ENCODE measurements around the gene MKRN2OS. TPM values are rescaled to one million over a fixed set of nuclear protein-coding genes. Genes with fewer than 3 reads are reported as not detected.
A peak's percentile ranks its signal among the peaks of the same experiment; 100 is the strongest.

MKRN2OS gene
- total RNA-seq, 1 donor from 2014 or later, result 2.0 TPM

- DNase-seq (ENCODE audit: low spot score, unreplicated experiment), result no peak
- peaks cover 2% of the 10 kb centered on the region for H3K36me3 Mint-ChIP-seq (ENCODE audit: insufficient read depth)
- peaks cover 35% of the 10 kb centered on the region for H3K4me1 Mint-ChIP-seq (ENCODE audit: low read depth)
- no peak overlapping the region for H3K27ac Mint-ChIP-seq
- H3K27me3 Mint-ChIP-seq, result peaks cover 8% of the 10 kb centered on the region
- H3K9me3 Mint-ChIP-seq (ENCODE audit: low read depth), result no peaks in the 10 kb centered on the region
- H3K4me3 Mint-ChIP-seq (ENCODE audit: low read depth), result peak overlapping the region; percentile 31
- TF ChIP-seq CTCF (IDR thresholded peaks at IDR 0.05; ENCODE audit: unreplicated experiment), result no peak
Measured at GRCh38 chr3:12559520-12559919, 14.2 kb upstream of the MKRN2OS start.

GRCh38 chr3:12558706-12559105 is 13.4 kb upstream of the MKRN2OS start:
- H3K36me3 Mint-ChIP-seq (ENCODE audit: insufficient read depth), result no peaks in the 10 kb centered on the region
- peaks cover 35% of the 10 kb centered on the region for H3K4me1 Mint-ChIP-seq (ENCODE audit: low read depth)
- H3K27ac Mint-ChIP-seq, result peak overlapping the region; percentile 4
- H3K4me3 Mint-ChIP-seq (ENCODE audit: low read depth), result peak overlapping the region; percentile 79
- H3K9me3 Mint-ChIP-seq (ENCODE audit: low read depth), result no peaks in the 10 kb centered on the region
- TF ChIP-seq CTCF (IDR thresholded peaks at IDR 0.05; ENCODE audit: unreplicated experiment), result no peak
- DNase-seq (ENCODE audit: low spot score, unreplicated experiment), result no peak
- peaks cover 14% of the 10 kb centered on the region for H3K27me3 Mint-ChIP-seq

- Mint-ChIP-seq H3K4me3 (ENCODE audit: low read depth) (peak overlapping the region; percentile 79), H3K27me3 (peaks cover 16% of the 10 kb centered on the region), H3K9me3 (ENCODE audit: low read depth) (no peaks in the 10 kb centered on the region), H3K4me1 (ENCODE audit: low read depth) (peaks cover 30% of the 10 kb centered on the region), H3K27ac (peak overlapping the region; percentile 96), H3K36me3 (ENCODE audit: insufficient read depth) (no peaks in the 10 kb centered on the region)
- no peak for DNase-seq (ENCODE audit: low spot score, unreplicated experiment)
- TF ChIP-seq CTCF (IDR thresholded peaks at IDR 0.05; ENCODE audit: unreplicated experiment), result no peak
Measured at GRCh38 chr3:12557473-12558100, 12.3 kb upstream of the MKRN2OS start.

GRCh38 chr3:12556690-12557472 is 11.6 kb upstream of the MKRN2OS start, which contains the start of gene MKRN2:
Gene MKRN2 (plus strand): TSS chr3:12557087. CDS start chr3:12557151, 64 bp downstream.
- Mint-ChIP-seq H3K4me3 (ENCODE audit: low read depth) (peak within 1 kb of the TSS; percentile 79), H3K9me3 (ENCODE audit: low read depth) (no peaks in the 10 kb centered on the region), H3K36me3 (ENCODE audit: insufficient read depth) (no peaks in the 10 kb centered on the region), H3K4me1 (ENCODE audit: low read depth) (peaks cover 29% of the 10 kb centered on the region), H3K27ac (peak within 1 kb of the TSS; percentile 96), H3K27me3 (peaks cover 16% of the 10 kb centered on the region)
- peak; percentile 83 for DNase-seq (ENCODE audit: low spot score, unreplicated experiment)
- TF ChIP-seq CTCF (IDR thresholded peaks at IDR 0.05; ENCODE audit: unreplicated experiment), result no peak

GRCh38 chr3:12556314-12556689 is 11.0 kb upstream of the MKRN2OS start:
- no peaks in the 10 kb centered on the region for H3K36me3 Mint-ChIP-seq (ENCODE audit: insufficient read depth)
- peak overlapping the region; percentile 79 for H3K4me3 Mint-ChIP-seq (ENCODE audit: low read depth)
- peaks cover 28% of the 10 kb centered on the region for H3K4me1 Mint-ChIP-seq (ENCODE audit: low read depth)
- H3K27ac Mint-ChIP-seq, result peak overlapping the region; percentile 94
- H3K27me3 Mint-ChIP-seq, result peaks cover 16% of the 10 kb centered on the region
- no peak for DNase-seq (ENCODE audit: low spot score, unreplicated experiment)
- TF ChIP-seq CTCF (IDR thresholded peaks at IDR 0.05; ENCODE audit: unreplicated experiment), result no peak
- no peaks in the 10 kb centered on the region for H3K9me3 Mint-ChIP-seq (ENCODE audit: low read depth)
